Measurements from ENCODE around the gene TAF12. TPM values are rescaled to one million over a fixed set of nuclear protein-coding genes. Genes with fewer than 3 reads are reported as not detected.
"Not testable (repeated sequence)": the region's sequence is repeated elsewhere in the genome, so short reads cannot be mapped to it uniquely, and the experiment has no call there.

The TAF12 gene
- total RNA-seq, 1 donor from 2014 or later: 20.4 TPM

DNA sequence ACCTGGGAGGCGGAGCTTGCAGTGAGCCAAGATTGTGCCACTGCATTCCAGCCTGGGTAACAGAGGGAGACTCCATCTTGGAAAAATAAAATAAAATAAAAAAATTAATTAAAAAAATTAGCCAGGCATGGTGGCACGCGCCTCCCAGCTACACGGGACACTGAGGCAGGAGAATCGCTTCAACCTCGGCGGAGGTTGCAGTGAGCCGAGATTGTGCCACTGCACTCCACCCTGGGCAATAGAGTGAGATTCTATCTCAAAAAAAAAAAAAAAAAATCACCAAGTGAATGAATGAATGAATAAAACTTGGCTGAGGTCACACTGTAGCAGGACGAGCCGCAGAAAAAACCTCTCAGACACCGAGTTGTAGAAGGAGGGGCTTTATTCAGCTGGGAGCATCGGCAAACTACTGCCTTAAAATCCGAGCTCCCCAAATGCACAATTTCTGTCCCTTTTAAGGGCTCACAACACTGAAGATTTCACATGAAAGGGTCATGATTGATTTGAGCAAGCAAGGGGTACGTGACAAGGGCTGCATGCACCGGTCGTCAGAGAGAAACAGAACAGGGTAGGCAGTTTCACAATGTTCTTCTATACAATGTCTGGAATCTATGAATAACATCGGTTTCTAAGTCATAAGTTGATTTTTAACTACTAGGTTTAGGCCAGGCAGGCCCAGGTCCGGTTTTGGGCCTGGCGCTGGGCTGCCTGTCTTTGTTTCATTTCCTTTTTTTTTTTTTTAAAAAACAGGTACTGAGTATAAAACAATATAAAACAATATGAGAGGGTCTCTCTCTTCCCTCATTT, 56.1 kb downstream of the TAF12 start:
- not testable (repeated sequence) for DNase-seq (ENCODE audit: low spot score in 2 of 2); FAIRE-seq

GRCh38 chr1:28582248-28582615, 60.6 kb downstream of the TAF12 start:
- FAIRE-seq: no peak
- no peak for DNase-seq (ENCODE audit: low spot score in 2 of 2)

DNA sequence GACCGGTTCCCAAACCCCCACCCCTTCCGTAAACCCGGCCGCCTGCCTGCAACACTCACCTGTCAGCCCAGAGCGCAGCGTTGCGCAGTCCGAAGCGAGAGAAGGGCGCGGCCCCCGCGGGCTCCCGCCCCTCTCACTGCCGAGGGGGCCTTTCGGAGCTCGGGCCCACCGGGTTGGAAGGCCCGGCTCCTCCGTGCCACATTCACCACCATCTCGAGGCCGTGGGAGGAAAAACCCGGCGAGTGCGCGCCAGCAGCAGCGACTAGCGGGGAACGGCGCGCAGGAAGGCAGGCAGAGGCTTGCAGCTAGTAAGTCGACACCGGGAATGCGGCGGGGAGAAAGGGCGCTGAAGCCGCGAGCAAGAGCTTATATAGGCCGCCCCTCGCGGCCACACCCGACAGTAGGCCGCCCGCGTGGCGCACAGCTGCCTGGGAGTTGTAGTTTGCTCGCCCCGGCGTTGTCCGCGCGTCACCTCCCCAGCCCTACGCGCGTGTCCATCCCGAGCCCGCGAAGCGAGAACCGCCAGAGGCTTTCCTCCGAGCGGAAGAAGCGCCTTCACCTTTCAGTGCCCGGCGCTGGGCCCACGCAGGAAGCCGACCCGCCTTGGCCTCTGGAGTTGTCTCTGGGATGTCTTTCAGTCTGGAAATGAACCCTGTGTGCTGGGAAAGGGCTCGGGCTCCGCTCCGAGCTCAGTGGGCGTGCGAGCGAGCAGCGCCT, 61.2 kb downstream of the TAF12 start:
- DNase-seq (ENCODE audit: low spot score in 2 of 2) (peak; percentile 94 to 97), FAIRE-seq (no peak)

GRCh38 chr1:28580722-28581530, 61.9 kb downstream of the TAF12 start:
- FAIRE-seq: no peak
- DNase-seq (ENCODE audit: low spot score in 2 of 2): peak in 1 of 2 donors; percentile 39

DNA sequence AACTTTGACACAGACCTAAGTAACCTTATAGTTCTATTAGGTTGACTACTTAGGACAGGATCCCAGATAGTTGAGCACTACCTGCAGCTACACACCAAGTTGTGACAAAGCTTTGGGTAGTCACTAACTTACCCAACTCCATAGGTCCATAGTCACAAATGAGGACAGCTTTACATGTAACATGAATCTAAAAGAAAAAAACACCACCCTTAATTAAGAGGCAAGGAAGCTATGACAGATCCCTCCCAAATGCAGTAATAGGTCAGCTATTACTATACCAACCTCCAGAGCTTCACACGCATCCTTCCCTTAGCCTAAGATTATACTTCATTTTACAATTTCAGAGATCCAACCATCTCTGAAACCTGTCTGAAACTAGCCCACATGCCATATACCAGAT, 63.5 kb downstream of the TAF12 start:
- FAIRE-seq: no peak

DNA sequence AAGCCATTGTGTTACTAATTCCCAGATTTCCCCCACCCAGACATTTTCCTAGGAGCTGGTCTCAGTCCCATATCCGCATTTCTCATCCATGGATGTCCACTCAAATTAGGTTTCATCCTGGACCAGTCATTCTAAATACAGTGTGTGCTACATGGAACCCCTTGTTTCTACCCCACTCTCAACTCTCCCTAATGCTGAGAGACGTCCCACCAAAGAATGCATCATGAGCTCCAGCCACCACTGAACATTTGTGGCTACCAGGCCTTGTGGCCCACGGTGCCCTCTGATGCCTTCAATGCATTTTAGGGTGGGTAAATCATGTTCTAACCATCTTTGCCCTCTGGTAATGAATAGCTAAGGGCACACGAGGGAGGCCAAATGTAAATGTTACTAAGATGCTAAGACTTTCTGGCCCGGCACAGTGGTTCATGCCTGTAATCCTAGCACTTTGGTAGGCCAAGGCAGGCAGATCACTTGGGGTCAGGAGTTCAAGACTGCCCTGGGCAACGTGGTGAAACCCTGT, 64.1 kb downstream of the TAF12 start:
- FAIRE-seq (no peak), DNase-seq (ENCODE audit: low spot score in 2 of 2) (no peak)

More for the DNA sequence above, 63.5 kb downstream of the TAF12 start:
- DNase-seq (ENCODE audit: low spot score in 2 of 2): no peak

DNA sequence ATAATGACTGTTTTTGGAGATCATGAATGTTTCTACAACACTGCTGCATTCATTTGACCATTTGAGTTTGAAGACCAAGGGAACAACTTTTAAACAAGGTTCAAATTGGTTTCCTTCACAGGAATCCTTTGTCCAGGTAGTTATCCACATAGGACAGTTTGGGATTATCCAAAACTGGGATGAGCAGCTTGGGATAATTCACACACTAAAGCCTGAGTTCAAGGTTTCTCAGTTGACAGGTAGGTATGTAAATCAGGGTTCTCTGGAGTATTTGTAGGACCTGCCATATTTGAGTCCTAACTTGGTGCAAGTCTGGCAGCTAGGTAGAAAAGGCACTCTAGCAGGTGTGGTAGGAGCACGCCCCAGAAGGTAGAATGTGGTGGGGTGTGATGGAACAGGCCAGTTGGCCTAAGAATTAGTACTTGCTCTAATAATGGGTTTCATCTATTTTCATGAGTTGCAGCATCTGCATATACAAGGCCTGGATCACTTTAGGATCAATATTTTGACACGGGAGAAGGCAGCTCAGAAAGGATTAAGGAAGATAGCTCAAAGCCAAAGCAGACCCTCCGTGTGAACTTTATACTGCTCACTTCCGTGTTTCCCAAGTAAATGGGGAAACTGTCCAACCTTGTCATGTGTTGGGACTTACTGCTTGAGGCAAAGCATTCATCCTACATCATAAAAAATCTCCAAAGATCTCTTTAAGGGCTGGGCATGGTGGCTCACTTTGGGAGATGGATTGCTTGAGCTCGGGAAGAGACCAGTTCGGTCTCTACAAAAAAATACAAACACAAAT, 64.9 kb downstream of the TAF12 start:
- no peak for DNase-seq (ENCODE audit: low spot score in 2 of 2)
- no peak for FAIRE-seq

- FAIRE-seq (no peak), DNase-seq (ENCODE audit: low spot score in 2 of 2) (no peak)
Observed at GRCh38 chr1:28577052-28577678, 65.7 kb downstream of the TAF12 start.

- DNase-seq (ENCODE audit: low spot score in 2 of 2) (no peak), FAIRE-seq (no peak)
Observed at GRCh38 chr1:28573564-28573963, 69.3 kb downstream of the TAF12 start.

DNA sequence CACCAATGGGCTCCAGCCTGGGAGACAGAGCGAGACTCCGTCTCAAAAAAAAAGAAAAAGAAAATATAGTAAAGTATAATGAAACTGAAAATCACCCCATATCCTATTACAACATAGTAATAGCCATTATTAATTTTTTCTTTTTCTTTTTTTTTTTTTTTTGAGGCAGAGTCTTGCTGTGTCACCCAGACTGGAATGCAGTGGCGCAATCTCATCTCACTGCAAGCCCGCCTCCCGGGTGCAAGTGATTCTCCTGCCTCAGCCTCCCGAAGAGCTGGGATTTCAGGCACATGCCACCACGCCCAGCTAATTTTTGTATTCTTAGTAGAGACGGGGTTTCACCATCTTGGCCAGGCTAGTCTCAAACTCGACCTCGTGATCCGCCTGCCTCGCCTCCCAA, 70.0 kb downstream of the TAF12 start:
- not testable (repeated sequence) for DNase-seq (ENCODE audit: low spot score in 2 of 2); FAIRE-seq

DNA sequence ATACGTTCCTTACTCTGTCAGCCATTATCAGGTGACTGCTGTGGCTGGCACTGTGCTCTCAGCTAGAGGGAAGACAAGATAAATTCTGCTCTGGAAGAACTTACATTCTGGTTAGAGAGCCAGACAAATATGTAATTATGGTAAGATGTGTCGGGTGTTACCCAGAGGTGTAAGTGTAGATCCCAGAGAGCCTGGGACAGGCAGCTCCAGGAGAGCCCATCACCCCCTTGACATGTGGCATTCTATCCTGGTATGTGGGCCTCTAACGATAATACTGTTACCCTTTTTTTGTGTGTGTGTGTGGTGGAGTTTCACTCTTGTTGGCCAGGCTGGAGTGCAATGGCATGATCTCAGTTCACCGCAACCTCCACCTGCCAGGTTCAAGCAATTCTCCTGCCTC, 71.0 kb downstream of the TAF12 start:
- no peak for DNase-seq (ENCODE audit: low spot score in 2 of 2)
- FAIRE-seq: no peak

- FAIRE-seq (no peak), DNase-seq (ENCODE audit: low spot score in 2 of 2) (no peak)
Observed at GRCh38 chr1:28566931-28567330, 75.9 kb downstream of the TAF12 start.

DNA sequence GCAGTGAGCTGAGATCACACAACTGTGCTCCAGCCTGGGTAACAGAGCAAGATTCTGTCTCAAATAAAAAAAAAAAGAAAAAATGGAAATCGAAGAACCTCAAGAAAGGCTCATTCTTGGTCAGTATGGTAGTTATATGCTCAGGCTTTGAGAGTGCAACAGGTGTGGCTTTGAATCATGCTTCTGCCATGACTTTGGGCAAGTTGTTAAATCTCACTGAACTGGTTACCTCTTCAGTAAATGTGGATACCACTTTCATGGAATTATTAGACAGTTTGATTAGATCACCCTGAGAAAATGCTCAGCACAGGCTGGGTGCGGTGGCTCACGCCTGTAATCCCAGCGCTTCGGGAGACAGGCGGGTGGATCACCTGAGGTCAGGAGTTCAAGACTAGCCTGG, 77.1 kb downstream of the TAF12 start:
- no peak for DNase-seq (ENCODE audit: low spot score in 2 of 2)
- FAIRE-seq: no peak

- FAIRE-seq (no peak), DNase-seq (ENCODE audit: low spot score in 2 of 2) (no peak)
Observed at GRCh38 chr1:28565040-28565439, 77.8 kb downstream of the TAF12 start.

- no peak for FAIRE-seq
- no peak for DNase-seq (ENCODE audit: low spot score in 2 of 2)
Observed at GRCh38 chr1:28564310-28564709, 78.6 kb downstream of the TAF12 start.

DNA sequence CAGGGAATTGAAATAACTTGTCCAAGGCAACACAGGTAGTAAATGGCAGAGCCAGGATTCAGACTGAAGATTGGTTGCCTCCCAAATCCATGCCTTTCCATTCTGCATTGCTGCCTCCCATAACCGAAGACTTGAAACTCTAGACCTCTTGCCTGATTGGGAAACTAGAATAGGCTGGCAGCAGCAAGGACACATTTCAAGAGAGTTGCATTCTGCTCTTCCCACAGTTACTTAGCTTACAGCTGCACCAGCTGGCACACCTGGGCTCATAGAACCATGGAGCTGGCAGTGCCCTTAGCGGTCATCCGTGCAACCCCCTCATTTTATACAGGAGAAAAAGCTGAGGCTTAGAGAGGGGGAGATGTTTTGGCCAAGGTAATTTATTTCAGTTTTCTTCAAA, 82.0 kb downstream of the TAF12 start:
- no peak for DNase-seq (ENCODE audit: low spot score in 2 of 2)
- FAIRE-seq: no peak
